ENCODE measurements around the gene DOCK2.

The DOCK2 gene

GRCh38 chr5:170056561-170057267 lies 419.6 kb downstream of the DOCK2 start:
- no peak for TF ChIP-seq CTCF (IDR thresholded peaks at IDR 0.05; ENCODE audit: extremely low read depth, missing control alignments)
- no peak for DNase-seq (ENCODE audit: low spot score)

- no peak for DNase-seq (ENCODE audit: low spot score)
- TF ChIP-seq CTCF (IDR thresholded peaks at IDR 0.05; ENCODE audit: extremely low read depth, missing control alignments): no peak
Observed at GRCh38 chr5:170057311-170057710, 420.2 kb downstream of the DOCK2 start.

- no peak for DNase-seq (ENCODE audit: low spot score)
- TF ChIP-seq CTCF (IDR thresholded peaks at IDR 0.05; ENCODE audit: extremely low read depth, missing control alignments): no peak
Observed at GRCh38 chr5:170059221-170059620, 422.1 kb downstream of the DOCK2 start.

GRCh38 chr5:170067152-170067551 lies 430.1 kb downstream of the DOCK2 start:
- DNase-seq (ENCODE audit: low spot score): no peak
- no peak for TF ChIP-seq CTCF (IDR thresholded peaks at IDR 0.05; ENCODE audit: extremely low read depth, missing control alignments)

GRCh38 chr5:170067574-170068170 lies 430.6 kb downstream of the DOCK2 start:
- no peak for TF ChIP-seq CTCF (IDR thresholded peaks at IDR 0.05; ENCODE audit: extremely low read depth, missing control alignments)
- DNase-seq (ENCODE audit: low spot score): no peak

GRCh38 chr5:170069512-170069911 lies 432.4 kb downstream of the DOCK2 start:
- no peak for DNase-seq (ENCODE audit: low spot score)
- TF ChIP-seq CTCF (IDR thresholded peaks at IDR 0.05; ENCODE audit: extremely low read depth, missing control alignments): no peak

- TF ChIP-seq CTCF (IDR thresholded peaks at IDR 0.05; ENCODE audit: extremely low read depth, missing control alignments): peak; percentile 31
- no peak for DNase-seq (ENCODE audit: low spot score)
Observed at GRCh38 chr5:170070556-170071412, 433.7 kb downstream of the DOCK2 start.
